ENCODE measurements around the gene TPCN2. TPM values are rescaled to one million over a fixed set of nuclear protein-coding genes. Genes with fewer than 3 reads are reported as not detected.

TPCN2 gene
- total RNA-seq, 1 experiment from 2014 or later: 15.2 TPM

- no peak for TF ChIP-seq EZH2 (IDR thresholded peaks at IDR 0.05)
- TF ChIP-seq MAX (IDR thresholded peaks at IDR 0.05): no peak
- no peak for TF ChIP-seq SP1 (IDR thresholded peaks at IDR 0.05; ENCODE audit: low read depth)
- TF ChIP-seq YY1 (IDR thresholded peaks at IDR 0.05; ENCODE audit: extremely low read depth, insufficient replicate concordance, low read depth, low read length): no peak
- TF ChIP-seq JUND (IDR thresholded peaks at IDR 0.05): no peak
- no peak for TF ChIP-seq ELF1 (IDR thresholded peaks at IDR 0.05; ENCODE audit: borderline replicate concordance, low read depth)
- no peak for TF ChIP-seq RAD21 (IDR thresholded peaks at IDR 0.05; ENCODE audit: low read depth)
- TF ChIP-seq ZNF274 (IDR thresholded peaks at IDR 0.05; ENCODE audit: low read depth, low read length): no peak
- TF ChIP-seq FOSL1 (IDR thresholded peaks at IDR 0.05; ENCODE audit: low read depth): no peak
- no peak for TF ChIP-seq EGR1 (IDR thresholded peaks at IDR 0.05; ENCODE audit: low read depth)
- no peak for TF ChIP-seq POLR2A (IDR thresholded peaks at IDR 0.05; ENCODE audit: borderline replicate concordance, extremely low read depth, insufficient read depth, insufficient read length)
- no peak for TF ChIP-seq EZH2phosphoT487 (IDR thresholded peaks at IDR 0.05; ENCODE audit: borderline replicate concordance)
- no peak for TF ChIP-seq CEBPB (IDR thresholded peaks at IDR 0.05; ENCODE audit: low read depth)
- no peak for TF ChIP-seq ZFX (IDR thresholded peaks at IDR 0.05)
- no peak for TF ChIP-seq ZBTB33 (IDR thresholded peaks at IDR 0.05; ENCODE audit: extremely low read depth, insufficient replicate concordance, low read length)
- TF ChIP-seq SRF (IDR thresholded peaks at IDR 0.05; ENCODE audit: low read depth): no peak
- no peak for TF ChIP-seq SIN3A (IDR thresholded peaks at IDR 0.05; ENCODE audit: low read depth)
- TF ChIP-seq POLR2AphosphoS5 (IDR thresholded peaks at IDR 0.05; ENCODE audit: low read depth, low read length): no peak
- no peak for TF ChIP-seq REST (IDR thresholded peaks at IDR 0.05; ENCODE audit: low read depth)
- TF ChIP-seq CBX3 (IDR thresholded peaks at IDR 0.05; ENCODE audit: low read depth): no peak
- ChIA-PET CTCF (no interaction called here), POLR2A (no interaction called here), RAD21 (ENCODE audit: low non-redundant PET in 1 of 2, low total read pairs in 2 of 2, uncharacterized antibody in 2 of 2, unreplicated experiment in 2 of 2) (no interaction called here)
- DNase-seq (ENCODE audit: low read depth, low spot score): no peak
- Histone ChIP-seq H3K4me3 (replicated peaks in 1 of 2; ENCODE audit: low read depth in 1 of 2, low read length in 2 of 2) (no peak overlapping the region), H3K79me2 (ENCODE audit: insufficient read depth, low read length) (no peaks in the 10 kb centered on the region), H3K36me3 (ENCODE audit: control insufficient read depth in 1 of 2, insufficient read depth in 2 of 2, low read length in 2 of 2) (no peaks in the 10 kb centered on the region), H3K9ac (ENCODE audit: low read length) (no peak overlapping the region), H4K20me1 (ENCODE audit: insufficient read depth) (no peaks in the 10 kb centered on the region), H3K27ac (ENCODE audit: low read depth, low read length) (no peak overlapping the region), H3K4me1 (ENCODE audit: control insufficient read depth in 1 of 2, insufficient read depth in 2 of 2, low read length in 2 of 2) (peaks cover 0 to 5% of the 10 kb centered on the region in 2 experiments; a peak in 1 of 4 replicates), H3K4me2 (ENCODE audit: low read length) (no peak overlapping the region), H3K27me3 (ENCODE audit: insufficient read depth, low read length) (no peaks in the 10 kb centered on the region), H2AFZ (ENCODE audit: low read depth, low read length, poor library complexity, severe bottlenecking) (no peak overlapping the region), H3K9me3 (ENCODE audit: control insufficient read depth in 1 of 2, insufficient read depth in 1 of 2, low read depth in 1 of 2, low read length in 2 of 2) (no peaks in the 10 kb centered on the region; a peak in 1 of 4 replicates), H3K9me2 (ENCODE audit: insufficient read depth) (no peaks in the 10 kb centered on the region)
- ATAC-seq: no peak
- intact Hi-C loops (cut with micrococcal nuclease): no loop called here
- BruUV-seq (replicated peaks): no TSS peak
Measured at GRCh38 chr11:69107413-69107812, 58.7 kb downstream of the TPCN2 start.
